Measurements from ENCODE around the gene ATG14.

The ATG14 gene

DNA sequence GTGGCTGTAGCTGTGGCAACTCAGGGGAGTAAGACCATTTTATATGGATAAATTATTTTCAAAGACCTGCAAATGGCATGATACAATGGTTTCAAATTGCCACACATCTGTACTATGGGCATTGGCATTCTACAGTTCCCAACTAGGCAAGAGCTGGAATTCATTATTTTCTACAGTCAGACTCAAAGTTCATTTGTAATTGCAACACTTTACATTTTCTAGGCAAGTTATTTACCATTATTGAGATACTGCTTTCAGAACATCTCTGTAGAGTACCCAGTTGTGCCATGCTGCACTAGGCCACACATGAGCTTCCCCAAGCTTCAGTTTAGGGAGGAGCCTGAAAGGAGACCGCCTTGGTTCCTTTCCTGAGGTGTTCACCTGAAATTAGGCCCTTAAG, 8.0 kb upstream of the ATG14 start:
- DNase-seq (ENCODE audit: insufficient read length, low spot score) (no peak), FAIRE-seq (no peak)
- no peak for TF ChIP-seq POLR2A (IDR thresholded peaks at IDR 0.05; ENCODE audit: low read depth, low read length)

DNA sequence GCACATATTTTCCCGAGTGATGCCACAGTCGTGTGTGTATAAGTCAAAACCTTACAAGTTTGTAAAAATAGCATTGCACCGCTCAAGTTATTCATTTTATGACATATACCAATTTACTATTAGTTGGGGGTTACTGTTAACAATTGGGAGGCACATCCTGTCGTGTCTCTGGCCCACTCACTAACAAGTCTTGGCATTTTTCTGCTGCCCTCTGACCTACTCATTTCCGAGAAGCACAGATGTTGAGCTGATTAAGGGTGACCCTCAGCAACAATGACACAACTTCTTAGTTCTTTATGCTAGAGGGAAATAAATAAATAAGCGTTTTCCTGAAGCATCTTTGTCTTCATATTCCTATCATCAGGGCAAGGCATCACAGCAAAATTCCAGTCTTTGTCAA, 6.8 kb upstream of the ATG14 start:
- FAIRE-seq (no peak), DNase-seq (ENCODE audit: insufficient read length, low spot score) (no peak)
- no peak for TF ChIP-seq POLR2A (IDR thresholded peaks at IDR 0.05; ENCODE audit: low read depth, low read length)

DNA sequence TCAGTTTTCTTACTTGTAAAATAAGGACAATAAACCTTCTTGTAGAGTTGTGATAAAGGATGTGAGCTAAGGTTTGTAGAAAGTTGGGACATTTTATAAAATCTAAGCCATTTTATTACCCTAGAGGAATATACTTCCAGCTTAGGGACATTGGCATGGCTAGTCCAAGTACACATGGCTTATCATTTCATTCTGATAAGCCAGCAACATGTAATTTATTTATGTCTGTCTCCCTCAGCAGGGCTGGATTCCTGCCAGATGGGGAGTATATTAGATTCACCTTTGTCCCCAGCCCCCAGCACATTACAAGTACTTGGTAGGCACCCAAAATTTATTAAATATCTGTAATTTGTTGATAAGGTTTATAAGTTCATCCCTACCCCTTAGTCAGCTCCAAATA, 6.3 kb upstream of the ATG14 start:
- TF ChIP-seq POLR2A (IDR thresholded peaks at IDR 0.05; ENCODE audit: low read depth, low read length) = no peak
- DNase-seq (ENCODE audit: insufficient read length, low spot score) (no peak), FAIRE-seq (no peak)

DNA sequence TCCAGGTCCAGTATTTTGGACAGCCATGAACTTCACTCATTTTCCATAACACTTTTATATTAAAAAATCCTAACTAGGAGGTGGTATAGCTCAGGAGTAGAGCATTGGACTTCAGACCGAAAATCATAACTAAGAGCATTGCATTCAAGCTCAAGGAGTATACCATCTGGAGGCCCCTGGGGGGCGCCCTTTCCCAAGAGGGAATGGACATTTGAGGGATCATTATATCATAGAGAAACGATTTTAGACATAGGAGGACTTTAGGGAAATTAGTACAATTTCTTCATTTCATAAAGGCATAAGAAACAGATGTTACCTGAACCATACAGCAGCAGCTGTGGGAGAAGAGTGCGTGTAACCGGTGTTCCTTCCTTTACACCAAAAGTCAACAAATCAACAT, 5.2 kb upstream of the ATG14 start:
- FAIRE-seq (no peak), DNase-seq (ENCODE audit: insufficient read length, low spot score) (no peak)
- TF ChIP-seq POLR2A (IDR thresholded peaks at IDR 0.05; ENCODE audit: low read depth, low read length) = no peak

DNA sequence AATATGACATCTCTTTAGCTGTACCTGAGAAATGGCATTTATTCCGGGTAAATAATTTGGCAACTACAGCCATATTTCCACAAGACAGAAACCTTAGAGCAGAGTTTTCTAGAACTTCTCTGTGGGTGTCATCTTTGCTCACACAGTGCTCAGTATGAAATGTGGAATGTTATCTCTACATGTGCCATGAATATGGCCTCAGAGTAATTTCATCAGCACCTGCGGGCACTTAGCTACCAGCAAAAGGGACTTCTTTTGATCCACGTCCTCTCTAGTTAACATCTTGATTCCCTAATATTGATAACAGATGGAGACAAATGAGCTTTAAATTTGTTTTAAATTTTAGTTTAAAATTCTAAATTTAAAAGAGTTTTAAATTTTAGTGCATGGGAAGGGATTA, 2.9 kb upstream of the ATG14 start:
- TF ChIP-seq POLR2A (IDR thresholded peaks at IDR 0.05; ENCODE audit: low read depth, low read length) = no peak
- DNase-seq (ENCODE audit: insufficient read length, low spot score) (no peak), FAIRE-seq (no peak)

DNA sequence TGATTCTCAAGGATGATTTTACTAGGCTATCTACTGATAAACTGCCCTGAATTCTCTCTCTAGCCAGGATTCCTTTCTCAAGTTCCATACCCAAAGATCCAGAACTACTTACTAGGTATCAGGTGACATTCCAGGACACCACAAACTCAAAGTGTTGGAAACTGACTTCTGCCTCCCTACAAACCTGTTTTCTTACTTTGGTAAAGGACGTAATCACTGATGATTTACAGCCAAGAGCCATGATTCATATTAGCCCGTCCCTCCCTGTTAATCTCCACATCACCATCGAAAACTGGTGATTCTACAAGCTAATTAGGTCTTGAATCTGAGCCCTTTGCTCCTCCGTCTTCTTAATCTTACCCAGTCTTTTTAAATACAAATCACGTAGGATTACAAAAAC, 1.0 kb upstream of the ATG14 start:
- TF ChIP-seq POLR2A (IDR thresholded peaks at IDR 0.05; ENCODE audit: low read depth, low read length) = no peak
- no peak for FAIRE-seq

DNA sequence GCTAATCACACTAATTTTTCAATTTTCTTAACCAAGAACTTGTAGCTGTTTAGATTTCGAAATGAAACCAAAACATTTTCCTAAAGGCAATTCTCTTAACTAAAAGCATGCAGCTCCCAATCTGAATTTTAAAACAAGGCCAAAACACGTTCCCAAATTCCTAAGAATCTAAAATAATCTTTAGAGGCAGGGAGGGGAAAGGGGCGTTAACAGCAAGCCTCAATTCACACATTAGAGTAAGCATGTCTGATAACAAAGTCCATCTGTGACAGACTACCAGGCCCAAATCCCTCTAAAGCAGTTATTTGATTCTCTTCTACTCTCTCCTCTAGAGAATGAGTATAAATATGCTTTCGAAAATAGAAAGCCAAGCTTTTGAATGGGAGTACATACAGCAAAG, 754 bp downstream of the ATG14 start:
- TF ChIP-seq POLR2A (IDR thresholded peaks at IDR 0.05; ENCODE audit: low read depth, low read length) = no peak
- FAIRE-seq (no peak), DNase-seq (ENCODE audit: insufficient read length, low spot score) (no peak)

More for the DNA sequence above, 1.0 kb upstream of the ATG14 start:
- DNase-seq (ENCODE audit: insufficient read length, low spot score) = no peak

DNA sequence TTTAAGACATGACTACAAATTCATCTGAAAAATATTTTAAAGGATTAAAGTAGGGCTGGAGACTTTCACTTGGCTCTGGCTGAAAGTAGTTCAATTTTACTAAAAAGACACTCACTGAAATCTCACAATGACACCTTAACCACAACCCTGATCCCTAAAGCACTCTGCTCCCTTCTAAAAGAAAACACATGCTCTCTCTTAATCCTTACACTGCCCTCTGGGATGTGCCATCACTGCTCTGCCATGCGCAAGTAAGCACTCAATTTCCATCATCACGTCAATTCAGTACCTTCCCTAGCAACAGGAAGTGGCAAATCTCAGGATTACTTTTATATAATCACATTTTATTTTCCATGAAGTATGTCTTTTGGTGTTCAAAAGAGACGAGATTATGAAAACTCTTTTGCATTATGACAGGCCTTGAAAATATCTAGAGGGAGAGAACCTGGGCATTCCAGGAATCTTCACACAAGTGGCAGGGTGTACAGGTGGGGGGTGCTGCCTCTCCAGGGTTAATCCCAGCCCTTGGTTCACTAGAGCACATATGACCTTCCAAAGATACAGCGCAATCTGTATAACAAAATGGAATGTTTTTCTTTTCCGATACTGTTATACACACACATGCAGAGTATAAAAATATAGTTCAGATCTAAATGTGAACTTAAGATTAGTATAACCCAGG, 7.3 kb downstream of the ATG14 start:
- TF ChIP-seq POLR2A (IDR thresholded peaks at IDR 0.05; ENCODE audit: low read depth, low read length) = no peak
- DNase-seq (ENCODE audit: insufficient read length, low spot score) (no peak), FAIRE-seq (no peak)

DNA sequence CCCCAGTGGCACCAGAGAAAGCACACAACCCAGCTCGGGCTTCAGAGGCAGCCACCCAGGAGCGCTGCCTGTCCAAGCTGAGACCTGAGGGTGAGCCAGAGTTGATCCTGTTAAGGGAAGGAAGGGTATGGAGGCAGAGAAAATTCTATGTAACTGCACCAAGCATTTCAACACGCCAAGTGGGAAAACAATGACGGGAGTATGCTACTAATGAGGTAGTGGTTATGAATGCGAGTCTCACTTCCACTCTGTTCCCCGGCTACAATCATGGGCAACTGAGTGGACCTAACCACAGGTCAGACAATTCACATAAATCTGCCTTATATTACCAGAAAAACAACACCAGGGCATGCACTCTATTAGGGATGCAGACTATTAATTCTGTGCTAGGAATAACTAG, 9.9 kb downstream of the ATG14 start:
- FAIRE-seq = no peak
- no peak for DNase-seq (ENCODE audit: insufficient read length, low spot score)
- TF ChIP-seq POLR2A (IDR thresholded peaks at IDR 0.05; ENCODE audit: low read depth, low read length) = no peak

DNA sequence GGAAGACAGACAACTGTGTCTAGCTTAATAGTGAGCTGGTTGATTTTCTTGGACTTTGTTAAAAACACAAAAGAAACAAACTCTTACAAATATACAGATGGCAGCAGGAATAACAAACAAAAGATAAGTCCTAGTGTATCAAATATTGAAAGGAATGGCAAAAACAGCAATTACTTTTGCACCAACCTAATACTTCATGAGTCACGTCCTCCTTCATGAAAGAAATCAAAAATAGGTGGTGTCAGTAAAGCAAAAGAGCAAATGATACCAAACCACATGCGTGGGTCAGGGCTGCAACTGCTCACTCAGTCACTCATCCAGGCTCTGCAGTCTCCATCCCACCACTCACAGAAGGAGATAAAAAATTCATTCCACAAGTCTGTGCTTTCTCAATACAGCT, 11.8 kb downstream of the ATG14 start:
- FAIRE-seq (no peak), DNase-seq (ENCODE audit: insufficient read length, low spot score) (no peak)
- no peak for TF ChIP-seq POLR2A (IDR thresholded peaks at IDR 0.05; ENCODE audit: low read depth, low read length)

DNA sequence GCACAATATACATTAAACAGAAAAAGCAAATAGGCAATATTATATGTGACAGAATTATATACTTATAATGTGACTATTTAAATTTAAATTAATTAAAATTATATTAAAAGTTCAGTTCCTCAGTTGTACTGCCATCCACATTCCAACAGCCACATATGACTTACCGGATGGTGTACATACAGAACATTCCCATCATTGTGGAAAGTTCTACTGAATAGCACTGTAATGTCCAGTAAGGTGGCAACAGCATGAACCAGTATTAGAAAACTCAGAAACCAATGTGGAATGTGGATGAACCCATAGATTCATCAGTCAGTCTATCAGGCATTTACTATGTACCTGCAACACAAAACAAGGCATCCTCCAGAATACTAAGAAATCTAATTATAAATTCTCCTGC, 12.4 kb downstream of the ATG14 start:
- DNase-seq (ENCODE audit: insufficient read length, low spot score) (no peak), FAIRE-seq (no peak)
- no peak for TF ChIP-seq POLR2A (IDR thresholded peaks at IDR 0.05; ENCODE audit: low read depth, low read length)

DNA sequence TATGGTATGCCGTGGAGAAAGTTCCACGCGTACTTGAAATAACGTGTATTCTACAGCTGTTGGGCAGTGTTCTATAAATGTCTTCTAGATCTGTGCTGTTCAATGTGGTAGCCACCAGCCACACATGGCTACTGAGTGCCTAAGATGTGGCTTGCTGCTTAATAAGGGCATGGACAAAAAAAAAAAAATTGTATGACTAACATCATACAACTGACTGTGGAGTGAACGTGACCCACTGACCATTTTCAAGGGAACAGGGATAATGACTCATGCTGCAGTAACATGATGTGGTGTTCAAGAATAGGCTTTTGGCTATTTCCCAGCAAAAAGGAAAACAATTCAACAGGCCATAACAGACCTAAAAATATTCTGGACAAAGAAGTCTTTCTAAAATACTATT, 13.0 kb downstream of the ATG14 start:
- peak; percentile 98 for FAIRE-seq
- TF ChIP-seq POLR2A (IDR thresholded peaks at IDR 0.05; ENCODE audit: low read depth, low read length) = no peak
- DNase-seq (ENCODE audit: insufficient read length, low spot score) = peak; percentile 26

DNA sequence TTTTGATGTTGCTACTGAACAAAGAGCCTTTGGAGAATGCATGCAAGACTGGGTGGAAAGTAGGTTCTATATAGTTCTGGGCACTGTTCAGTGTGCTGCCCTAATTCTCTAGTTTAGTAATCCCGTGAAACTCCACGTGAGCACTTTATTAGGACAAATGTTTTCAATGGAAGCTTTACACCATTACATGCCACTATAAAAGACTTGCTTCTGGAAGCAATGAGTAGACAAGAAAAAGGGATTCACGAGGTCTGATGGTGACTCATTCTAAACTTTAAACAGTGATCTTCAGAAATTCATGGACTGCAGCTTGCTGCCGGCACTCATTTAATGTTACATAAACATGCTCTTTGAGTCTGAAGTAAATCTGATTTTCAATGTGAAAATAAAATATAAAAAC, 22.3 kb downstream of the ATG14 start:
- DNase-seq (ENCODE audit: insufficient read length, low spot score) (no peak), FAIRE-seq (peak; percentile 53)
- TF ChIP-seq POLR2A (IDR thresholded peaks at IDR 0.05; ENCODE audit: low read depth, low read length) = no peak

DNA sequence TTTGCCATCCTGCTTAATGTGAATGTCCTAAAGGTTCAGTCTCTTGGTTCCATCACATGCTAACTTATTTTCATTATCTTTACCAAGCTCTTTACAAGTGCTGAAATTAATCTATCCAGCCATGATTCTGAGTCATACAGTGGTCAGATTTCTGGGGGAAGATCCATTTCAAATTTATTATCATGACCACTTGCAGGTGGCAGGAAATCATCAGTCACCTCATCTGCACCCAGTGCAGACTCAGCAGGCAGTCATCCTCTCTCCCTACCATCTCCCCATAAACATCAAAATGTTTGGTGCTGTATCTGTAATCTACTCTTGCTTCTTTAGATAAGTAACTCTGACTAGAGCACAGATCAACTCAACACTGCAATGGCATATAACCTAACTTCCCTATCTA, 23.5 kb downstream of the ATG14 start:
- DNase-seq (ENCODE audit: insufficient read length, low spot score) = no peak
- peak; percentile 58 for FAIRE-seq
- TF ChIP-seq POLR2A (IDR thresholded peaks at IDR 0.05; ENCODE audit: low read depth, low read length) = no peak

DNA sequence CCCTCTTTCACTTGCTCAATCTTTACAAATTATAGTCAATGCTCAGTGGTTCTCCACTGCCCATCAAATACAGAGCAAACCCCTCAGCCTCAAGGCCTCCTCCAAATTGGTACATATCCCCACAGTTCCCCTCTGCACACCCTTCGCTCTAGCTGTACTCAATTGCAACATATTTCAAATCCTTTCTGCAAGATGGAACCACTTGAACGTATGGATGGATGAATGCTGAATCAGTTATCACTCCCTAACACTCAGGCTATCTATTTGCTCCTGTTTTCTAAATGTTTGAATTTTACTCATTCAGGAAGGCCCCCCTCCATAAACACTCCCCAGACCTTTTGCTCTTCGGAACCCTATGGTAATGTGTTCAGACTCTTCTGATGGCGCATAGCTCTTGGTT, 24.5 kb downstream of the ATG14 start:
- FAIRE-seq (no peak), DNase-seq (ENCODE audit: insufficient read length, low spot score) (no peak)
- no peak for TF ChIP-seq POLR2A (IDR thresholded peaks at IDR 0.05; ENCODE audit: low read depth, low read length)
